Measurements from ENCODE around the gene LRRC7.

LRRC7 gene

GRCh38 chr1:69852151-69852550, 284.4 kb downstream of the LRRC7 start:
- H3K9ac ChIP-seq (ENCODE audit: low read depth, low read length) = no peak overlapping the region
- no peak overlapping the region for H3K4me2 ChIP-seq (ENCODE audit: insufficient read depth, low read length)
- no peaks in the 10 kb centered on the region for H3K36me3 ChIP-seq (ENCODE audit: insufficient read depth, low read length)
- no peak overlapping the region for H3K4me3 ChIP-seq (ENCODE audit: low read depth in 1 of 2, low read length in 2 of 2)
- TF ChIP-seq EZH2 (IDR thresholded peaks at IDR 0.05; ENCODE audit: borderline replicate concordance, low read depth, low read length, severe bottlenecking) (no peak), CTCF (IDR thresholded peaks at IDR 0.05; ENCODE audit: borderline replicate concordance, extremely low read depth, low read length, poor library complexity, severe bottlenecking) (no peak)
- no peak overlapping the region for H2AFZ ChIP-seq (ENCODE audit: low read depth, low read length)
- no peaks in the 10 kb centered on the region for H3K4me1 ChIP-seq (ENCODE audit: insufficient read depth, low read length)
- H3K27ac ChIP-seq (ENCODE audit: low read length) = no peak overlapping the region
- no peaks in the 10 kb centered on the region for H3K27me3 ChIP-seq (ENCODE audit: insufficient read depth, low read length, poor library complexity)
- DNase-seq = no peak
- no peaks in the 10 kb centered on the region for H4K20me1 ChIP-seq (ENCODE audit: insufficient read depth, low read length)
- H3K9me3 ChIP-seq (ENCODE audit: insufficient read depth, low read length, severe bottlenecking) = no peaks in the 10 kb centered on the region
- no peaks in the 10 kb centered on the region for H3K79me2 ChIP-seq (ENCODE audit: insufficient read depth, low read length)
- ATAC-seq (ENCODE audit: insufficient read depth, low read depth) = no peak

GRCh38 chr1:69852706-69853105, 285.0 kb downstream of the LRRC7 start:
- no peaks in the 10 kb centered on the region for H3K27me3 ChIP-seq (ENCODE audit: insufficient read depth, low read length, poor library complexity)
- H3K27ac ChIP-seq (ENCODE audit: low read length) = no peak overlapping the region
- H3K4me1 ChIP-seq (ENCODE audit: insufficient read depth, low read length) = no peaks in the 10 kb centered on the region
- H3K9me3 ChIP-seq (ENCODE audit: insufficient read depth, low read length, severe bottlenecking) = no peaks in the 10 kb centered on the region
- no peak overlapping the region for H3K9ac ChIP-seq (ENCODE audit: low read depth, low read length)
- no peaks in the 10 kb centered on the region for H3K36me3 ChIP-seq (ENCODE audit: insufficient read depth, low read length)
- H3K79me2 ChIP-seq (ENCODE audit: insufficient read depth, low read length) = no peaks in the 10 kb centered on the region
- H3K4me2 ChIP-seq (ENCODE audit: insufficient read depth, low read length) = no peak overlapping the region
- no peak overlapping the region for H3K4me3 ChIP-seq (ENCODE audit: low read depth in 1 of 2, low read length in 2 of 2)
- no peak for ATAC-seq (ENCODE audit: insufficient read depth, low read depth)
- DNase-seq = no peak
- no peak for TF ChIP-seq CTCF (IDR thresholded peaks at IDR 0.05; ENCODE audit: borderline replicate concordance, extremely low read depth, low read length, poor library complexity, severe bottlenecking)
- TF ChIP-seq EZH2 (IDR thresholded peaks at IDR 0.05; ENCODE audit: borderline replicate concordance, low read depth, low read length, severe bottlenecking) = no peak
- H4K20me1 ChIP-seq (ENCODE audit: insufficient read depth, low read length) = no peaks in the 10 kb centered on the region
- H2AFZ ChIP-seq (ENCODE audit: low read depth, low read length) = no peak overlapping the region

- Histone ChIP-seq H2AFZ (ENCODE audit: low read depth, low read length) (no peak overlapping the region), H3K36me3 (ENCODE audit: insufficient read depth, low read length) (no peaks in the 10 kb centered on the region), H3K4me1 (ENCODE audit: insufficient read depth, low read length) (no peaks in the 10 kb centered on the region), H3K27ac (ENCODE audit: low read length) (no peak overlapping the region), H3K4me2 (ENCODE audit: insufficient read depth, low read length) (no peak overlapping the region), H4K20me1 (ENCODE audit: insufficient read depth, low read length) (no peaks in the 10 kb centered on the region), H3K4me3 (ENCODE audit: low read depth in 1 of 2, low read length in 2 of 2) (no peak overlapping the region), H3K27me3 (ENCODE audit: insufficient read depth, low read length, poor library complexity) (no peaks in the 10 kb centered on the region), H3K9me3 (ENCODE audit: insufficient read depth, low read length, severe bottlenecking) (no peaks in the 10 kb centered on the region), H3K79me2 (ENCODE audit: insufficient read depth, low read length) (no peaks in the 10 kb centered on the region), H3K9ac (ENCODE audit: low read depth, low read length) (no peak overlapping the region)
- no peak for ATAC-seq (ENCODE audit: insufficient read depth, low read depth)
- no peak for TF ChIP-seq CTCF (IDR thresholded peaks at IDR 0.05; ENCODE audit: borderline replicate concordance, extremely low read depth, low read length, poor library complexity, severe bottlenecking)
- TF ChIP-seq EZH2 (IDR thresholded peaks at IDR 0.05; ENCODE audit: borderline replicate concordance, low read depth, low read length, severe bottlenecking) = no peak
- DNase-seq = no peak
Observed at GRCh38 chr1:69858534-69858933, 290.8 kb downstream of the LRRC7 start.

- Histone ChIP-seq H3K4me1 (ENCODE audit: insufficient read depth, low read length) (no peaks in the 10 kb centered on the region), H3K9me3 (ENCODE audit: insufficient read depth, low read length, severe bottlenecking) (no peaks in the 10 kb centered on the region), H3K36me3 (ENCODE audit: insufficient read depth, low read length) (no peaks in the 10 kb centered on the region), H3K4me3 (ENCODE audit: low read depth in 1 of 2, low read length in 2 of 2) (no peak overlapping the region), H2AFZ (ENCODE audit: low read depth, low read length) (no peak overlapping the region), H3K27ac (ENCODE audit: low read length) (no peak overlapping the region), H3K79me2 (ENCODE audit: insufficient read depth, low read length) (no peaks in the 10 kb centered on the region), H3K9ac (ENCODE audit: low read depth, low read length) (no peak overlapping the region), H4K20me1 (ENCODE audit: insufficient read depth, low read length) (no peaks in the 10 kb centered on the region), H3K4me2 (ENCODE audit: insufficient read depth, low read length) (no peak overlapping the region), H3K27me3 (ENCODE audit: insufficient read depth, low read length, poor library complexity) (no peaks in the 10 kb centered on the region)
- no peak for DNase-seq
- ATAC-seq (ENCODE audit: insufficient read depth, low read depth) = no peak
- TF ChIP-seq EZH2 (IDR thresholded peaks at IDR 0.05; ENCODE audit: borderline replicate concordance, low read depth, low read length, severe bottlenecking) (no peak), CTCF (IDR thresholded peaks at IDR 0.05; ENCODE audit: borderline replicate concordance, extremely low read depth, low read length, poor library complexity, severe bottlenecking) (no peak)
Observed at GRCh38 chr1:69861641-69862040, 293.9 kb downstream of the LRRC7 start.

Data from DND-41 (cell line).